NT2/D1 (cell line): ENCODE measurements around the gene RNF146.

ENCODE experiments used
- DNase-seq: peaks from one replicate; pipeline ENCODE4 v3.0.0-alpha.2; 2011; ENCODE audit warnings: low read depth, low spot score
- H3K27me3 ChIP-seq: 2 replicates; pipeline ENCODE4 v1.6.0; 2011; ENCODE audit warnings: mild to moderate bottlenecking; ENCODE audit not compliant: insufficient read length, insufficient read depth
- H3K36me3 ChIP-seq: 2 replicates; pipeline ENCODE4 v1.6.1; 2011; ENCODE audit warnings: mild to moderate bottlenecking, low read length, mixed read lengths; ENCODE audit not compliant: insufficient read depth, insufficient read length
- H3K4me1 ChIP-seq: 2 replicates; pipeline ENCODE4 v1.5.1; 2011; ENCODE audit not compliant: insufficient read depth, insufficient read length
- H3K4me3 ChIP-seq: 2 replicates; pipeline ENCODE4 v1.5.1; 2011; ENCODE audit warnings: low read depth; ENCODE audit not compliant: insufficient read length
- H3K9ac ChIP-seq: 2 replicates; pipeline ENCODE4 v1.6.0; 2011; ENCODE audit warnings: low read depth; ENCODE audit not compliant: insufficient read length
- H3K9me3 ChIP-seq: 2 replicates; pipeline ENCODE4 v1.5.1; 2011; ENCODE audit warnings: mild to moderate bottlenecking, low read length; ENCODE audit not compliant: insufficient read depth
- SUZ12 ChIP-seq: IDR thresholded peaks from 2 replicates; pipeline ENCODE4 v1.6.1; 2011; ENCODE audit not compliant: insufficient read length, insufficient read depth; ENCODE audit errors: extremely low read depth
- YY1 ChIP-seq: IDR thresholded peaks from 2 replicates; pipeline ENCODE4 v1.6.1; 2011; ENCODE audit not compliant: insufficient read length, insufficient read depth
- ZNF274 ChIP-seq: IDR thresholded peaks from 2 replicates; pipeline ENCODE4 v1.6.1; 2011; ENCODE audit warnings: mild to moderate bottlenecking, low read depth, low read length

Gene RNF146

GRCh38 chr6:127300411-127300810, 33.7 kb downstream of the RNF146 start:
- TF ChIP-seq SUZ12 (no peak), ZNF274 (no peak), YY1 (no peak)
- Histone ChIP-seq H3K27me3 (no peaks in the 10 kb centered on the region), H3K9me3 (peaks cover 10% of the 10 kb centered on the region; the same call in 1 of the 2 replicates), H3K4me3 (no peak overlapping the region), H3K9ac (no peak overlapping the region), H3K36me3 (peaks cover 15% of the 10 kb centered on the region), H3K4me1 (no peaks in the 10 kb centered on the region)
- no peak for DNase-seq

- TF ChIP-seq ZNF274 (no peak), SUZ12 (no peak), YY1 (no peak)
Measured at GRCh38 chr6:127301199-127301700, 34.6 kb downstream of the RNF146 start.

GRCh38 chr6:127302728-127303660, 36.3 kb downstream of the RNF146 start:
- Histone ChIP-seq H3K9ac (no peak overlapping the region), H3K27me3 (no peaks in the 10 kb centered on the region), H3K4me3 (no peak overlapping the region), H3K9me3 (peaks cover 10% of the 10 kb centered on the region; the same call in 1 of the 2 replicates), H3K36me3 (peaks cover 18% of the 10 kb centered on the region), H3K4me1 (no peaks in the 10 kb centered on the region)
- DNase-seq: no peak
- TF ChIP-seq ZNF274 (no peak), SUZ12 (no peak), YY1 (no peak)

More at GRCh38 chr6:127301199-127301700, 34.6 kb downstream of the RNF146 start:
- Histone ChIP-seq H3K4me3 (no peak overlapping the region), H3K36me3 (peaks cover 16% of the 10 kb centered on the region), H3K9me3 (peaks cover 10% of the 10 kb centered on the region; the same call in 1 of the 2 replicates), H3K4me1 (no peaks in the 10 kb centered on the region), H3K9ac (no peak overlapping the region), H3K27me3 (no peaks in the 10 kb centered on the region)
- DNase-seq: no peak

GRCh38 chr6:127303917-127304316, 37.3 kb downstream of the RNF146 start:
- Histone ChIP-seq H3K36me3 (peaks cover 16% of the 10 kb centered on the region), H3K4me3 (no peak overlapping the region), H3K9me3 (0 out of 2 replicates have a peak, but pooled peaks cover under 1% of the 10 kb centered on the region), H3K9ac (no peak overlapping the region), H3K4me1 (no peaks in the 10 kb centered on the region), H3K27me3 (no peaks in the 10 kb centered on the region)
- no peak for TF ChIP-seq SUZ12
- TF ChIP-seq YY1: no peak
- TF ChIP-seq ZNF274: no peak
- DNase-seq: no peak

- no peaks in the 10 kb centered on the region for H3K27me3 ChIP-seq
- peaks cover 8% of the 10 kb centered on the region for H3K36me3 ChIP-seq
- no peak overlapping the region for H3K9ac ChIP-seq
- no peak overlapping the region for H3K4me3 ChIP-seq
- DNase-seq: no peak
- H3K9me3 ChIP-seq: no peaks in the 10 kb centered on the region
- no peak for TF ChIP-seq YY1
- TF ChIP-seq ZNF274: no peak
- TF ChIP-seq SUZ12: no peak
- no peaks in the 10 kb centered on the region for H3K4me1 ChIP-seq
Measured at GRCh38 chr6:127305741-127306140, 39.1 kb downstream of the RNF146 start.

- Histone ChIP-seq H3K4me3 (no peak overlapping the region), H3K4me1 (no peaks in the 10 kb centered on the region), H3K9ac (no peak overlapping the region), H3K36me3 (peaks cover 37% of the 10 kb centered on the region), H3K27me3 (no peaks in the 10 kb centered on the region), H3K9me3 (no peaks in the 10 kb centered on the region)
- TF ChIP-seq YY1: no peak
- TF ChIP-seq ZNF274: no peak
- TF ChIP-seq SUZ12: no peak
- DNase-seq: no peak
Measured at GRCh38 chr6:127317388-127318128, 50.9 kb downstream of the RNF146 start.

GRCh38 chr6:127319686-127320085, 53.0 kb downstream of the RNF146 start:
- H3K9ac ChIP-seq: no peak overlapping the region
- TF ChIP-seq ZNF274: no peak
- TF ChIP-seq YY1: no peak
- no peak for TF ChIP-seq SUZ12
- no peak for DNase-seq
- H3K9me3 ChIP-seq: no peaks in the 10 kb centered on the region
- no peak overlapping the region for H3K4me3 ChIP-seq
- peaks cover 25% of the 10 kb centered on the region for H3K36me3 ChIP-seq
- no peaks in the 10 kb centered on the region for H3K27me3 ChIP-seq
- H3K4me1 ChIP-seq: no peaks in the 10 kb centered on the region
